H1 (cell line): ENCODE data around the gene ARMH4. TPM values are rescaled to one million over a fixed set of nuclear protein-coding genes. Genes with fewer than 3 reads are reported as not detected.

Source experiments
- CTCF ChIA-PET: fragments of 300-600 bp; sonication (Branson Sonifier 250); formaldehyde crosslinking; loops from one replicate; lab custom pipeline; 2021; ENCODE audit not compliant: partially characterized antibody; lab: Charles Lee
- POLR2A ChIA-PET: fragments of 300-600 bp; sonication (Branson Sonifier 250); formaldehyde crosslinking; loops from one replicate; lab custom pipeline; 2021; ENCODE audit warnings: inconsistent platforms; ENCODE audit not compliant: partially characterized antibody; lab: Charles Lee
- DNase-seq, 2 experiments: peaks; one replicate each; pipeline versions ENCODE4 v3.0.0 to v3.0.0-alpha.2; 2010 to 2022; ENCODE audit warnings: low spot score in 2 of 2, low read depth in 1 of 2, mixed read lengths in 1 of 2
- FAIRE-seq: peaks from 2 replicates; lab custom pipeline; 2011; peaks lifted over from hg19 to GRCh38; lab: Jason Lieb, UNC
- H2AFZ ChIP-seq: 2 replicates; pipeline ENCODE4 v1.8.1; 2012; ENCODE audit warnings: low read length, inconsistent platforms
- H2AK5ac ChIP-seq: 2 replicates; pipeline ENCODE4 v1.6.1; 2013; ENCODE audit warnings: low read depth, low read length
- H2BK120ac ChIP-seq: replicated peaks from 2 replicates; pipeline ENCODE3; 2013; ENCODE audit warnings: low read depth, low read length, inconsistent platforms
- H2BK12ac ChIP-seq: 2 replicates; pipeline ENCODE4 v1.6.1; 2013; ENCODE audit warnings: low read depth, low read length
- H2BK15ac ChIP-seq: 2 replicates; pipeline ENCODE4 v1.6.1; 2013; ENCODE audit warnings: low read length
- H2BK20ac ChIP-seq: 2 replicates; pipeline ENCODE4 v1.6.1; 2013; ENCODE audit warnings: low read length
- H2BK5ac ChIP-seq: 2 replicates; pipeline ENCODE4 v1.6.1; 2013; ENCODE audit warnings: low read depth, low read length
- H3K14ac ChIP-seq: 2 replicates; pipeline ENCODE4 v1.6.1; 2013; ENCODE audit warnings: inconsistent platforms; ENCODE audit not compliant: insufficient read length
- H3K18ac ChIP-seq: 2 replicates; pipeline ENCODE4 v1.6.1; 2013; ENCODE audit warnings: low read length; ENCODE audit errors: extremely low read depth
- H3K23ac ChIP-seq: 2 replicates; pipeline ENCODE4 v1.6.1; 2013; ENCODE audit warnings: inconsistent platforms; ENCODE audit not compliant: insufficient read length
- H3K23me2 ChIP-seq: 2 replicates; pipeline ENCODE4 v1.6.1; 2013; ENCODE audit warnings: low read depth, low read length
- H3K27ac ChIP-seq: 2 replicates; pipeline ENCODE4 v1.6.1; 2011; ENCODE audit warnings: low read depth, low read length, inconsistent platforms
- H3K27me3 ChIP-seq, 4 experiments: replicated peaks in 1 of 4; 1 replicate in 1 of 4; 2 replicates in 3 of 4; pipeline versions ENCODE4 v1.6.1 to v1.8.1; 2011 to 2013; ENCODE audit warnings: low read length in 3 of 4, mild to moderate bottlenecking in 3 of 4, inconsistent platforms in 2 of 4, mixed read lengths in 2 of 4, moderate library complexity in 1 of 4; ENCODE audit not compliant: control insufficient read depth in 3 of 4, insufficient read depth in 3 of 4; ENCODE audit errors: extremely low read depth in 1 of 4
- H3K36me3 ChIP-seq, 4 experiments: 2 replicates each; pipeline versions ENCODE4 v1.6.1 to v1.8.1; 2011 to 2013; ENCODE audit warnings: mild to moderate bottlenecking in 4 of 4, low read length in 3 of 4, moderate library complexity in 2 of 4, control low read depth in 1 of 4, inconsistent platforms in 1 of 4; ENCODE audit not compliant: insufficient read depth in 4 of 4, control insufficient read depth in 2 of 4
- H3K4ac ChIP-seq: replicated peaks from 2 replicates; pipeline ENCODE3; 2013; ENCODE audit warnings: low read length, low read depth, mixed read lengths, inconsistent platforms; ENCODE audit not compliant: insufficient read length
- H3K4me1 ChIP-seq, 4 experiments: replicated peaks in 1 of 4; 1 replicate in 1 of 4; 2 replicates in 3 of 4; pipeline versions ENCODE4 v1.6.1 to v1.8.1; 2011 to 2013; ENCODE audit warnings: low read length in 3 of 4, inconsistent platforms in 2 of 4, mixed read lengths in 1 of 4; ENCODE audit not compliant: insufficient read depth in 4 of 4, control insufficient read depth in 3 of 4
- H3K4me2 ChIP-seq, 2 experiments: 2 replicates each; pipeline versions ENCODE4 v1.6.1 to v1.8.1; 2011 to 2013; ENCODE audit warnings: low read depth in 2 of 2, low read length in 2 of 2, control low read depth in 1 of 2, inconsistent platforms in 1 of 2, mild to moderate bottlenecking in 1 of 2; ENCODE audit not compliant: insufficient read depth in 1 of 2
- H3K4me3 ChIP-seq, 4 experiments: fragments of 200-600, 300-600 bp in 1 of 4; sonication (generic), shearing (Covaris generic), sonication (Bioruptor Twin) in 1 of 4; 2 replicates each; pipeline versions ENCODE4 v1.5.1 to v1.8.1; 2011 to 2016; ENCODE audit warnings: low read length in 4 of 4, low read depth in 3 of 4, control low read depth in 2 of 4, inconsistent platforms in 2 of 4, mild to moderate bottlenecking in 2 of 4, mixed read lengths in 1 of 4, moderate library complexity in 1 of 4; ENCODE audit not compliant: insufficient read depth in 2 of 4; ENCODE audit errors: extremely low read depth in 1 of 4
- H3K56ac ChIP-seq: replicated peaks from 2 replicates; pipeline ENCODE3; 2013; ENCODE audit warnings: low read depth, mild to moderate bottlenecking, mixed read lengths, low read length, inconsistent platforms; ENCODE audit not compliant: insufficient read length
- H3K79me1 ChIP-seq: 2 replicates; pipeline ENCODE4 v1.6.1; 2013; ENCODE audit warnings: low read depth, low read length, control low read depth
- H3K79me2 ChIP-seq, 2 experiments: 2 replicates each; pipeline versions ENCODE4 v1.6.1 to v1.8.1; 2012 to 2013; ENCODE audit warnings: low read length in 2 of 2, mild to moderate bottlenecking in 2 of 2, inconsistent platforms in 1 of 2; ENCODE audit not compliant: insufficient read depth in 2 of 2, control insufficient read depth in 1 of 2
- H3K9ac ChIP-seq, 4 experiments: replicated peaks in 1 of 4; 1 replicate in 1 of 4; 2 replicates in 3 of 4; pipeline versions ENCODE4 v1.6.1 to v1.8.1; 2011 to 2013; ENCODE audit warnings: low read depth in 3 of 4, low read length in 3 of 4, control low read depth in 2 of 4, mild to moderate bottlenecking in 2 of 4, moderate library complexity in 2 of 4, inconsistent platforms in 1 of 4; ENCODE audit errors: extremely low read depth in 1 of 4
- H3K9me3 ChIP-seq, 2 experiments: 2 replicates each; pipeline versions ENCODE4 v1.6.1 to v1.8.1; 2012 to 2013; ENCODE audit warnings: mild to moderate bottlenecking in 2 of 2, moderate library complexity in 2 of 2, control low read depth in 1 of 2, inconsistent platforms in 1 of 2, low read depth in 1 of 2, low read length in 1 of 2, mixed read lengths in 1 of 2; ENCODE audit not compliant: insufficient read depth in 2 of 2
- H4K20me1 ChIP-seq, 2 experiments: replicated peaks in 1 of 2; 2 replicates each; pipeline versions ENCODE3 to v1.8.1; 2011 to 2013; ENCODE audit warnings: inconsistent platforms in 2 of 2, low read length in 2 of 2, mild to moderate bottlenecking in 1 of 2; ENCODE audit not compliant: insufficient read depth in 2 of 2, control insufficient read depth in 1 of 2
- H4K5ac ChIP-seq: 2 replicates; pipeline ENCODE4 v1.6.1; 2013; ENCODE audit warnings: low read length, low read depth, mixed read lengths, inconsistent platforms; ENCODE audit not compliant: insufficient read length
- H4K8ac ChIP-seq: 2 replicates; pipeline ENCODE4 v1.8.0; 2013; ENCODE audit warnings: mild to moderate bottlenecking, moderate library complexity, low read length, inconsistent platforms; ENCODE audit not compliant: insufficient read depth; ENCODE audit errors: extremely low read depth
- H4K91ac ChIP-seq: replicated peaks from 2 replicates; pipeline ENCODE3; 2013; ENCODE audit warnings: low read length, mixed read lengths, inconsistent platforms; ENCODE audit not compliant: insufficient read length
- CTBP2 ChIP-seq: IDR thresholded peaks from 2 replicates; pipeline ENCODE4 v1.7.0; 2011; ENCODE audit warnings: borderline replicate concordance, mild to moderate bottlenecking, moderate library complexity, mixed read lengths, low read length; ENCODE audit not compliant: insufficient read depth, insufficient read length
- KDM4A ChIP-seq: IDR thresholded peaks from one replicate; pipeline ENCODE4 v1.7.1; 2012; ENCODE audit warnings: low read depth, mild to moderate bottlenecking, moderate library complexity, low read length, inconsistent platforms; ENCODE audit not compliant: severe bottlenecking
- MAFK ChIP-seq: IDR thresholded peaks from 2 replicates; pipeline ENCODE4 v1.6.1; 2012; ENCODE audit warnings: low read depth, mild to moderate bottlenecking, improper control_type of control experiment, low read length
- NANOG ChIP-seq: IDR thresholded peaks from 2 replicates; pipeline ENCODE4 v1.6.1; 2011; ENCODE audit warnings: low read length, low read depth, mild to moderate bottlenecking, inconsistent platforms; ENCODE audit not compliant: insufficient read depth, poor library complexity, severe bottlenecking
- PHF8 ChIP-seq: fragments of 200-600 bp; sonication (generic); conservative IDR thresholded peaks from 2 replicates; pipeline ENCODE4 v1.7.1; 2012; ENCODE audit warnings: low read depth, mild to moderate bottlenecking, inconsistent platforms, low read length, moderate library complexity
- POLR2A ChIP-seq, 2 experiments: IDR thresholded peaks; 1 replicate in 1 of 2; 2 replicates in 1 of 2; pipeline ENCODE4 v1.6.1; 2011; ENCODE audit warnings: low read depth in 2 of 2, low read length in 2 of 2, mild to moderate bottlenecking in 2 of 2; ENCODE audit errors: control extremely low read depth in 1 of 2
- POLR2AphosphoS5 ChIP-seq: IDR thresholded peaks from 2 replicates; pipeline ENCODE4 v1.6.1; 2011; ENCODE audit warnings: low read depth, low read length
- RAD21 ChIP-seq, 2 experiments: IDR thresholded peaks in 1 of 2; conservative IDR thresholded peaks in 1 of 2; 2 replicates each; pipeline ENCODE4 v1.6.1; 2011; ENCODE audit warnings: low read depth in 2 of 2, low read length in 2 of 2, improper control_type of control experiment in 1 of 2, inconsistent platforms in 1 of 2, mild to moderate bottlenecking in 1 of 2, moderate library complexity in 1 of 2
- RBBP5 ChIP-seq: IDR thresholded peaks from 2 replicates; pipeline ENCODE4 v1.7.1; 2012; ENCODE audit warnings: low read depth, mild to moderate bottlenecking, inconsistent platforms, low read length, moderate library complexity, borderline replicate concordance
- SIRT6 ChIP-seq: IDR thresholded peaks from one replicate; pipeline ENCODE4 v1.7.1; 2012; ENCODE audit warnings: low read length, inconsistent platforms
- SRF ChIP-seq: IDR thresholded peaks from 2 replicates; pipeline ENCODE4 v1.6.1; 2011; ENCODE audit warnings: mild to moderate bottlenecking, low read depth, low read length, moderate library complexity
- TEAD4 ChIP-seq: IDR thresholded peaks from 2 replicates; pipeline ENCODE4 v1.6.1; 2012; ENCODE audit warnings: low read depth, low read length, inconsistent platforms, mixed read lengths
- WGBS, 2 experiments: shearing (Covaris generic) in 1 of 2; methylation state at CpG; one replicate each; pipeline versions ENCODE4 v1.1.6 to v1.1.7; 2013 to 2015; ENCODE audit warnings: low lambda C conversion rate in 2 of 2, mixed read lengths in 2 of 2, inconsistent platforms in 1 of 2, low coverage in 1 of 2, missing lambda C conversion rate in 1 of 2; ENCODE audit not compliant: insufficient replicate concordance in 2 of 2, insufficient coverage in 1 of 2, insufficient read length in 1 of 2; ENCODE audit errors: extremely low coverage in 1 of 2, missing lambda C conversion rate in 1 of 2; 5-methylcytosine and 5-hydroxymethylcytosine counted together
- polyA plus RNA-seq, 7 experiments: library from polyadenylated mRNA; depleted of rRNA in 3 of 7; stranded (reverse) in 5 of 7; unstranded in 2 of 7; fragments of >200 nt in 5 of 7; fragments of 200-250 nt in 2 of 7; gene quantifications; 1 replicate in 5 of 7; 2 replicates in 1 of 7; 4 replicates in 1 of 7; pipeline versions ENCODE4 v1.2.1 to v1.2.3, GENCODE V29; 2011 to 2013; ENCODE audit warnings: missing spikeins in 2 of 7, mixed read lengths in 2 of 7
- total RNA-seq: library from RNA; stranded (reverse); fragmentation: NEBNext Ultra II Directional; extraction: Animal tissue kit (Norgen Biotek cat#: 25700); gene quantifications from 2 replicates; pipeline ENCODE4 v1.2.1, GENCODE V29; 2021
- TF ChIP-seq, protein P1 (sequence below): IDR thresholded peaks from 2 replicates; pipeline ENCODE4 v1.6.1; 2011; ENCODE audit warnings: low read depth, mild to moderate bottlenecking, low read length; ENCODE audit not compliant: insufficient read depth

Gene ARMH4
- total and polyA plus RNA-seq, 2 of the 8 experiments (the other 6 are each of a cell fraction or from before 2014, with no cell fraction given) = 7.1 to 25.4 TPM

DNA sequence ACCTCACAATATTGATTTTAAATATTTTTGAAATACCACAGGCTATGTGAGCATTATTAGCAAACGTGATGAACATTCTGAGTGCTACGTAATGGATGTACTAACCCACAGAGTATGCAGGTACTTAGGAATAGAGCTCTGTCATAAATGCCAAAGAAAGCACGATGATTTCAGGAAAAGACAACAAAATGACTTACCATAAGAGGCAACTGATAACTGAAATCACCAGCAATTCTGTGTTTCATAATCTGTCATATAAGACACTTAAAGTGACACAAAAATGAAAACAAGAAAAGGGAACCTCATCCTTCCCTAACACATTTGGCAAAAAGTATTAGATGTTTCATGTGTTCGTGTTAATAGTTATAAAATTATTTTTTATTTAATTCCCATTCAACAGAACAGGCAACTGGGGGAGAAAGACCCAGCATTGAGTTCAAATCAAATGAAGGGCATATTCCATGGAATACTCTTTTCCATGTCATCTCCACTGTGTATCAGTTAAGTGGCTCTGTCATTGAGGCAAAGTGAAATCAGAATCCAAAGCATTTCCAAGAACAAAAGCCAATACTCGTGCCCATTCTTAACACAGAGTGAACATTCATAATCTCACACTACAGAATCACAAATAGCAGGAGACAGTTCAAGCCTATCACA lies 30.4 kb downstream of the ARMH4 start:
- ChIA-PET POLR2A (no interaction called here), CTCF (interaction anchor here (1.1 kb wide), 1 partner anchor 44 kb away, joined by 4 read pairs; no protein-coding TSS in a partner anchor)
- Histone ChIP-seq H3K27me3 (no peaks in the 10 kb centered on the region), H3K56ac (no peak overlapping the region), H3K18ac (no peak overlapping the region), H2BK20ac (no peak overlapping the region), H3K27ac (no peak overlapping the region), H2BK120ac (no peak overlapping the region), H3K9ac (no peak overlapping the region), H2AFZ (no peak overlapping the region), H3K36me3 (peaks cover 0 to 9% (median 4%) of the 10 kb centered on the region in 4 experiments; a peak in 2 of 8 replicates), H3K4ac (no peak overlapping the region), H3K4me2 (no peak overlapping the region), H3K23me2 (no peaks in the 10 kb centered on the region), H3K23ac (no peak overlapping the region), H2AK5ac (no peak overlapping the region), H3K4me1 (no peaks in the 10 kb centered on the region), H4K91ac (no peak overlapping the region), H4K5ac (no peak overlapping the region), H4K20me1 (no peaks in the 10 kb centered on the region), H4K8ac (no peak overlapping the region), H2BK12ac (no peak overlapping the region), H2BK15ac (no peak overlapping the region), H3K79me1 (no peaks in the 10 kb centered on the region), H3K79me2 (no peaks in the 10 kb centered on the region), H2BK5ac (no peak overlapping the region), H3K14ac (no peak overlapping the region), H3K9me3 (peaks cover 8% of the 10 kb centered on the region in 2 experiments; a peak in 3 of 4 replicates), H3K4me3 (no peak overlapping the region)
- FAIRE-seq (no peak), DNase-seq (no peak)
- 74% methylated on average over 5 of the region's 5 CpGs; no CpG with 5 or more reads in 1 of the 2 experiments for WGBS, 2 experiments
- TF ChIP-seq POLR2A (IDR thresholded peaks at IDR 0.05; ENCODE audit: control extremely low read depth in 1 of 2, low read depth in 2 of 2, low read length in 2 of 2) (no peak), MAFK (no peak), TEAD4 (no peak), PHF8 (no peak), RAD21 (IDR thresholded peaks at IDR 0.05 in 1 of 2, conservative IDR thresholded peaks at IDR 0.05 in 1 of 2; ENCODE audit: low read depth in 2 of 2, low read length in 2 of 2) (no peak), KDM4A (no peak), SRF (no peak), CTBP2 (no peak), NANOG (no peak), POLR2AphosphoS5 (no peak), RBBP5 (no peak), SIRT6 (no peak)
- TF ChIP-seq, protein P1, sequence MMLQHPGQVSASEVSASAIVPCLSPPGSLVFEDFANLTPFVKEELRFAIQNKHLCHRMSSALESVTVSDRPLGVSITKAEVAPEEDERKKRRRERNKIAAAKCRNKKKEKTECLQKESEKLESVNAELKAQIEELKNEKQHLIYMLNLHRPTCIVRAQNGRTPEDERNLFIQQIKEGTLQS = no peak
